Measurements from ENCODE around the gene BORCS6. TPM values are rescaled to one million over a fixed set of nuclear protein-coding genes. Genes with fewer than 3 reads are reported as not detected.

The BORCS6 gene
- polyA plus RNA-seq, 1 donor from 2014 or later: 12.1 TPM

GRCh38 chr17:8234361-8235270 is 44.6 kb upstream of the BORCS6 start:
- no peaks in the 10 kb centered on the region for H3K9me3 ChIP-seq (ENCODE audit: low read length)
- no peaks in the 10 kb centered on the region for H3K9me2 ChIP-seq (ENCODE audit: insufficient read depth, low read length)
- H3K79me2 ChIP-seq (replicated peaks; ENCODE audit: insufficient read depth, low read length): no peaks in the 10 kb centered on the region
- no peak overlapping the region for H3K9ac ChIP-seq (ENCODE audit: low read length)
- no peak for TF ChIP-seq EP300 (conservative IDR thresholded peaks at IDR 0.05; ENCODE audit: poor library complexity, severe bottlenecking)
- TF ChIP-seq, protein P1, sequence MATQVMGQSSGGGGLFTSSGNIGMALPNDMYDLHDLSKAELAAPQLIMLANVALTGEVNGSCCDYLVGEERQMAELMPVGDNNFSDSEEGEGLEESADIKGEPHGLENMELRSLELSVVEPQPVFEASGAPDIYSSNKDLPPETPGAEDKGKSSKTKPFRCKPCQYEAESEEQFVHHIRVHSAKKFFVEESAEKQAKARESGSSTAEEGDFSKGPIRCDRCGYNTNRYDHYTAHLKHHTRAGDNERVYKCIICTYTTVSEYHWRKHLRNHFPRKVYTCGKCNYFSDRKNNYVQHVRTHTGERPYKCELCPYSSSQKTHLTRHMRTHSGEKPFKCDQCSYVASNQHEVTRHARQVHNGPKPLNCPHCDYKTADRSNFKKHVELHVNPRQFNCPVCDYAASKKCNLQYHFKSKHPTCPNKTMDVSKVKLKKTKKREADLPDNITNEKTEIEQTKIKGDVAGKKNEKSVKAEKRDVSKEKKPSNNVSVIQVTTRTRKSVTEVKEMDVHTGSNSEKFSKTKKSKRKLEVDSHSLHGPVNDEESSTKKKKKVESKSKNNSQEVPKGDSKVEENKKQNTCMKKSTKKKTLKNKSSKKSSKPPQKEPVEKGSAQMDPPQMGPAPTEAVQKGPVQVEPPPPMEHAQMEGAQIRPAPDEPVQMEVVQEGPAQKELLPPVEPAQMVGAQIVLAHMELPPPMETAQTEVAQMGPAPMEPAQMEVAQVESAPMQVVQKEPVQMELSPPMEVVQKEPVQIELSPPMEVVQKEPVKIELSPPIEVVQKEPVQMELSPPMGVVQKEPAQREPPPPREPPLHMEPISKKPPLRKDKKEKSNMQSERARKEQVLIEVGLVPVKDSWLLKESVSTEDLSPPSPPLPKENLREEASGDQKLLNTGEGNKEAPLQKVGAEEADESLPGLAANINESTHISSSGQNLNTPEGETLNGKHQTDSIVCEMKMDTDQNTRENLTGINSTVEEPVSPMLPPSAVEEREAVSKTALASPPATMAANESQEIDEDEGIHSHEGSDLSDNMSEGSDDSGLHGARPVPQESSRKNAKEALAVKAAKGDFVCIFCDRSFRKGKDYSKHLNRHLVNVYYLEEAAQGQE (IDR thresholded peaks at IDR 0.05; ENCODE audit: borderline replicate concordance): no peak
- no peak for TF ChIP-seq POLR2AphosphoS5 (IDR thresholded peaks at IDR 0.05)
- TF ChIP-seq RAD21 (conservative IDR thresholded peaks at IDR 0.05): no peak
- TF ChIP-seq SMC3 (conservative IDR thresholded peaks at IDR 0.05; ENCODE audit: poor library complexity): no peak
- TF ChIP-seq MXI1 (conservative IDR thresholded peaks at IDR 0.05; ENCODE audit: poor library complexity, severe bottlenecking): no peak
- no peaks in the 10 kb centered on the region for H3K27me3 ChIP-seq (ENCODE audit: insufficient read depth, low read depth, low read length)
- H2AFZ ChIP-seq (ENCODE audit: low read depth, low read length): no peak overlapping the region
- no peak overlapping the region for H3K27ac ChIP-seq (ENCODE audit: low read length)
- no peak overlapping the region for H3K4me2 ChIP-seq (ENCODE audit: low read length)
- H3K36me3 ChIP-seq (ENCODE audit: insufficient read depth, low read length): no peaks in the 10 kb centered on the region
- no peaks in the 10 kb centered on the region for H3F3A ChIP-seq (ENCODE audit: insufficient read depth, low read length, poor library complexity, severe bottlenecking)
- H4K20me1 ChIP-seq (ENCODE audit: insufficient read depth): no peaks in the 10 kb centered on the region
- no peak overlapping the region for H3K4me3 ChIP-seq (ENCODE audit: low read length)

GRCh38 chr17:8231701-8232100 is 41.7 kb upstream of the BORCS6 start:
- H3K27ac ChIP-seq (ENCODE audit: low read length): no peak overlapping the region
- no peak overlapping the region for H3K4me3 ChIP-seq (ENCODE audit: low read length)
- no peaks in the 10 kb centered on the region for H3K27me3 ChIP-seq (ENCODE audit: insufficient read depth, low read depth, low read length)
- no peaks in the 10 kb centered on the region for H3F3A ChIP-seq (ENCODE audit: insufficient read depth, low read length, poor library complexity, severe bottlenecking)
- H3K4me2 ChIP-seq (ENCODE audit: low read length): no peak overlapping the region
- no peak for TF ChIP-seq EZH2 (IDR thresholded peaks at IDR 0.05; ENCODE audit: borderline replicate concordance, insufficient read depth, low read length, poor library complexity, severe bottlenecking)
- no peak for TF ChIP-seq RAD21 (conservative IDR thresholded peaks at IDR 0.05)
- TF ChIP-seq CTCF (IDR thresholded peaks at IDR 0.05; ENCODE audit: poor library complexity, severe bottlenecking): no peak
- no peak for TF ChIP-seq SMC3 (conservative IDR thresholded peaks at IDR 0.05; ENCODE audit: poor library complexity)
- no peak for TF ChIP-seq MXI1 (conservative IDR thresholded peaks at IDR 0.05; ENCODE audit: poor library complexity, severe bottlenecking)
- no peak overlapping the region for H2AFZ ChIP-seq (ENCODE audit: low read depth, low read length)
- H4K20me1 ChIP-seq (ENCODE audit: insufficient read depth): no peaks in the 10 kb centered on the region
- no peak overlapping the region for H3K9ac ChIP-seq (ENCODE audit: low read length)
- no peaks in the 10 kb centered on the region for H3K79me2 ChIP-seq (replicated peaks; ENCODE audit: insufficient read depth, low read length)
- H3K36me3 ChIP-seq (ENCODE audit: insufficient read depth, low read length): peaks cover 18% of the 10 kb centered on the region
- no peaks in the 10 kb centered on the region for H3K9me3 ChIP-seq (ENCODE audit: low read length)
- no peaks in the 10 kb centered on the region for H3K9me2 ChIP-seq (ENCODE audit: insufficient read depth, low read length)
